K562 (cell line): ENCODE results near the gene GASK1B. TPM values are rescaled to one million over a fixed set of nuclear protein-coding genes. Genes with fewer than 3 reads are reported as not detected.

Experiments used
- ATAC-seq: fragments of 200-7000 bp; cut with Tn5 transposase; 3 replicates; pipeline ENCODE4 v1.9.1; 2020; ENCODE audit warnings: moderate library complexity
- BruUV-seq: library from RNA; stranded (reverse); fragments of 400-500 nt; replicated peaks from 2 replicates; lab custom pipeline; 2021; lab: Mats Ljungman, UMichigan
- CTCF ChIA-PET: fragments of 300-600 bp; formaldehyde crosslinking; extraction: SDS; loops from one replicate; lab custom pipeline; 2021; ENCODE audit warnings: low intra/inter-chr PET ratio; lab: Yijun Ruan, JAX
- POLR2A ChIA-PET: fragments of 300-600, 350-650 bp; sonication (Branson Sonifier 250); formaldehyde crosslinking; extraction: SDS; loops from one replicate; lab custom pipeline; 2021; ENCODE audit warnings: antibody characterized with exemption, inconsistent platforms; lab: Yijun Ruan, JAX
- DNase-seq, 4 experiments: peaks; one replicate each; pipeline versions ENCODE4 v3.0.0 to v3.0.0-alpha.2; 2011 to 2018; ENCODE audit warnings: low spot score in 3 of 4, mixed read lengths in 3 of 4; ENCODE audit errors: extremely low read depth in 1 of 4
- FAIRE-seq: peaks from 2 replicates; lab custom pipeline; 2011; peaks lifted over from hg19 to GRCh38; lab: Jason Lieb, UNC
- H2AFZ ChIP-seq: 2 replicates; pipeline ENCODE4 v1.6.0; 2011; ENCODE audit warnings: low read depth, low read length, control low read depth, inconsistent platforms
- H3K27ac ChIP-seq: fragments of 200-600 bp; 3 replicates; pipeline ENCODE4 v1.8.0; 2011; ENCODE audit warnings: low read depth, mild to moderate bottlenecking, control low read depth, inconsistent platforms, low read length, moderate library complexity, mixed read lengths; ENCODE audit errors: extremely low read depth
- H3K27me3 ChIP-seq, 2 experiments: fragments of 300-600 bp in 1 of 2; 2 replicates in 1 of 2; 3 replicates in 1 of 2; pipeline versions ENCODE4 v1.6.0 to v1.8.0; 2011; ENCODE audit warnings: inconsistent platforms in 2 of 2, low read length in 2 of 2, mild to moderate bottlenecking in 1 of 2, mixed read lengths in 1 of 2, moderate library complexity in 1 of 2; ENCODE audit not compliant: control insufficient read depth in 2 of 2, insufficient read depth in 2 of 2
- H3K36me3 ChIP-seq: fragments of 300-600 bp; 3 replicates; pipeline ENCODE4 v1.8.0; 2011; ENCODE audit warnings: mild to moderate bottlenecking, low read length, inconsistent platforms; ENCODE audit not compliant: control insufficient read depth, insufficient read depth
- H3K4me1 ChIP-seq, 2 experiments: fragments of 200-600 bp in 1 of 2; replicated peaks in 1 of 2; 2 replicates in 1 of 2; 3 replicates in 1 of 2; pipeline versions ENCODE4 v1.5.1 to v1.8.0; 2011; ENCODE audit warnings: inconsistent platforms in 2 of 2, low read length in 2 of 2, mild to moderate bottlenecking in 1 of 2, mixed read lengths in 1 of 2, moderate library complexity in 1 of 2; ENCODE audit not compliant: control insufficient read depth in 2 of 2, insufficient read depth in 2 of 2
- H3K4me2 ChIP-seq: 2 replicates; pipeline ENCODE4 v1.6.1; 2011; ENCODE audit warnings: low read length, control low read depth, inconsistent platforms, mixed read lengths; ENCODE audit not compliant: insufficient read depth
- H3K4me3 ChIP-seq: fragments of 200-600 bp; sonication (generic), shearing (Covaris generic); 2 replicates; pipeline ENCODE4 v1.5.1; 2016; ENCODE audit warnings: control low read depth, inconsistent platforms
- H3K79me2 ChIP-seq: fragments of 200-600 bp; 3 replicates; pipeline ENCODE4 v1.8.0; 2011; ENCODE audit warnings: low read length, inconsistent platforms; ENCODE audit not compliant: control insufficient read depth, insufficient read depth
- H3K9ac ChIP-seq, 2 experiments: 2 replicates each; pipeline versions ENCODE4 v1.6.0 to v1.6.1; 2011; ENCODE audit warnings: low read depth in 2 of 2, low read length in 2 of 2, control low read depth in 1 of 2, inconsistent platforms in 1 of 2, mild to moderate bottlenecking in 1 of 2, mixed read lengths in 1 of 2; ENCODE audit not compliant: insufficient read depth in 1 of 2
- H3K9me1 ChIP-seq: one replicate; pipeline ENCODE4 v1.6.0; 2011; ENCODE audit warnings: inconsistent platforms, mild to moderate bottlenecking, low read length, moderate library complexity; ENCODE audit not compliant: control insufficient read depth, insufficient read depth
- H3K9me3 ChIP-seq: replicated peaks from 2 replicates; pipeline ENCODE4 v1.5.1; 2011; ENCODE audit warnings: low read depth, low read length, inconsistent platforms; ENCODE audit not compliant: control insufficient read depth, insufficient read depth
- H4K20me1 ChIP-seq: replicated peaks from 2 replicates; pipeline ENCODE4 v1.6.1; 2011; ENCODE audit warnings: low read length, inconsistent platforms, mixed read lengths; ENCODE audit not compliant: control insufficient read depth, insufficient read depth
- PTTG1 ChIP-seq: fragments of 450-650 bp; IDR thresholded peaks from 2 replicates; pipeline ENCODE4 v1.6.1; 2016; ENCODE audit warnings: low read depth, mild to moderate bottlenecking, missing genetic modification characterization, missing compliant biosample characterization
- SRF ChIP-seq, 2 experiments: fragments of 250-450, 450-650 bp in 1 of 2; sonication (Bioruptor Pico) in 1 of 2; sonication (generic) in 1 of 2; formaldehyde crosslinking; IDR thresholded peaks; 2 replicates each; pipeline versions ENCODE4 v1.5.0 to v1.5.1; 2020 to 2022; ENCODE audit warnings: mild to moderate bottlenecking in 1 of 2, missing genetic modification reagents in 1 of 2
- YY1 ChIP-seq, 3 experiments: IDR thresholded peaks; 2 replicates each; pipeline ENCODE4 v1.6.1; 2011; ENCODE audit warnings: low read length in 2 of 3, mild to moderate bottlenecking in 2 of 3, moderate library complexity in 2 of 3, borderline replicate concordance in 1 of 3, control low read depth in 1 of 3, low read depth in 1 of 3; ENCODE audit not compliant: insufficient read depth in 3 of 3, insufficient replicate concordance in 2 of 3, control insufficient read depth in 1 of 3, insufficient read length in 1 of 3; ENCODE audit errors: extremely low read depth in 1 of 3
- ZFP36 ChIP-seq: fragments of 150-350 bp; IDR thresholded peaks from 2 replicates; pipeline ENCODE4 v1.6.1; 2018; ENCODE audit warnings: low read length, low read depth; ENCODE audit not compliant: partially characterized antibody
- WGBS: fragments of 100-300 bp; shearing (Covaris generic); methylation state at CpG from one replicate; pipeline ENCODE4 v1.1.6; 2016; ENCODE audit warnings: low coverage, mixed read lengths; ENCODE audit not compliant: insufficient coverage; ENCODE audit errors: missing lambda C conversion rate; 5-methylcytosine and 5-hydroxymethylcytosine counted together
- in situ Hi-C: fragments of 300-500 bp; cut with MboI; formaldehyde crosslinking; loops from 4 replicates; pipeline ENCODE4 v1.15.0; 2018; ENCODE audit warnings: inconsistent platforms, mixed read lengths
- intact Hi-C: fragments of 100-400 bp; cut with micrococcal nuclease; formaldehyde crosslinking; loops from 2 replicates; pipeline ENCODE4 v1.14.2; 2022
- polyA plus RNA-seq, 8 experiments: library from polyadenylated mRNA; depleted of rRNA in 4 of 8; stranded (reverse) in 5 of 8; unstranded in 3 of 8; fragments of >200 nt; fragmentation: Nextera tagmentation in 2 of 8; fragmentation: Illumina TruSeq in 1 of 8; extraction: Ambion mirVana in 2 of 8; extraction: Trizol in 1 of 8; gene quantifications; 2 replicates each; pipeline versions ENCODE4 v1.2.1 to v1.2.3, GENCODE V29; 2011 to 2014; ENCODE audit warnings: inconsistent platforms in 1 of 8, missing spikeins in 1 of 8
- total RNA-seq, 7 experiments: library from RNA; depleted of rRNA in 6 of 7; stranded (reverse); fragments of >200 nt in 6 of 7; fragmentation: Illumina TruSeq in 2 of 7; extraction: Trizol in 2 of 7; gene quantifications; 2 replicates each; pipeline versions ENCODE4 v1.2.1 to v1.2.3, GENCODE V29; 2011 to 2021; ENCODE audit warnings: low replicate concordance in 1 of 7

GASK1B gene
- total and polyA plus RNA-seq, 9 of the 15 experiments (the other 6 are each of a cell fraction or from before 2014, with no cell fraction given): 0.13 to 1.2 (median 0.61) TPM

- no peak overlapping the region for H3K27ac ChIP-seq
- in situ Hi-C loops (loop anchor here (10.0 kb wide), 1 partner anchor 180 kb away; no protein-coding TSS in a partner anchor), intact Hi-C loops (no loop called here)
- no peaks in the 10 kb centered on the region for H3K79me2 ChIP-seq
- ATAC-seq (no peak), DNase-seq (no peak), FAIRE-seq (no peak)
- no peaks in the 10 kb centered on the region for H3K9me1 ChIP-seq
- H3K4me1 ChIP-seq: no peaks in the 10 kb centered on the region
- H4K20me1 ChIP-seq: no peaks in the 10 kb centered on the region
- no peak overlapping the region for H3K9ac ChIP-seq
- WGBS: 0% methylated on average over 3 of the region's 3 CpGs
- CTCF ChIA-PET: no interaction called here
- TF ChIP-seq SRF (CRISPR knock-in tag; IDR thresholded peaks at IDR 0.05): no peak
- H3K4me2 ChIP-seq: no peak overlapping the region
- no peaks in the 10 kb centered on the region for H3K9me3 ChIP-seq
- POLR2A ChIA-PET: no interaction called here
- no peaks in the 10 kb centered on the region for H3K36me3 ChIP-seq
- BruUV-seq: no TSS peak
- H3K27me3 ChIP-seq: no peaks in the 10 kb centered on the region
- no peak overlapping the region for H2AFZ ChIP-seq
- H3K4me3 ChIP-seq: no peak overlapping the region
These were observed 8.0 kb downstream of the GASK1B start for GRCh38 chr4:158164768-158165213.

GRCh38 chr4:158163941-158164767 is 8.7 kb downstream of the GASK1B start:
- Histone ChIP-seq H2AFZ (no peak overlapping the region), H3K4me2 (no peak overlapping the region), H3K36me3 (no peaks in the 10 kb centered on the region), H3K4me3 (no peak overlapping the region), H3K4me1 (no peaks in the 10 kb centered on the region), H4K20me1 (no peaks in the 10 kb centered on the region), H3K27ac (no peak overlapping the region), H3K9me1 (no peaks in the 10 kb centered on the region), H3K79me2 (no peaks in the 10 kb centered on the region), H3K9me3 (no peaks in the 10 kb centered on the region), H3K27me3 (no peaks in the 10 kb centered on the region), H3K9ac (no peak overlapping the region)
- WGBS: 7% methylated on average over 10 of the region's 10 CpGs
- POLR2A ChIA-PET: no interaction called here
- BruUV-seq: no TSS peak
- FAIRE-seq: no peak
- ATAC-seq: no peak
- DNase-seq: no peak
- in situ Hi-C loops (loop anchor here (10.0 kb wide), 1 partner anchor 179 kb away; no protein-coding TSS in a partner anchor), intact Hi-C loops (no loop called here)
- CTCF ChIA-PET: no interaction called here
- TF ChIP-seq ZFP36 (no peak), PTTG1 (no peak), YY1 (IDR thresholded peaks at IDR 0.05; ENCODE audit: borderline replicate concordance in 1 of 3, control insufficient read depth in 1 of 3, extremely low read depth in 1 of 3, insufficient read depth in 3 of 3, insufficient read length in 1 of 3, insufficient replicate concordance in 2 of 3, low read depth in 1 of 3, low read length in 2 of 3) (no peak)
